Measurements from ENCODE around the gene PSMG2.

GRCh38 chr18:12751503-12751884 lies 48.7 kb downstream of the PSMG2 start:
- TF ChIP-seq CTCF (IDR thresholded peaks at IDR 0.05) (no peak), POLR2A (IDR thresholded peaks at IDR 0.05) (no peak)

All from heart left ventricle (tissue), 13 donors.